Right renal cortex interstitium (tissue), 3 donors: Measurements from ENCODE around the gene NFKBIB. TPM values are rescaled to one million over a fixed set of nuclear protein-coding genes. Genes with fewer than 3 reads are reported as not detected.

Source experiments
- DNase-seq, 3 donors: peaks; one replicate each; pipeline ENCODE4 v3.0.0-alpha.2; 2013; ENCODE audit warnings: low read depth in 3 of 3, low spot score in 2 of 3
- polyA plus RNA-seq, 3 donors: library from polyadenylated mRNA; unstranded; fragments of 120-200 nt; gene quantifications; one replicate each; pipeline ENCODE4 v1.2.1, GENCODE V29; 2013; ENCODE audit not compliant: insufficient read length in 3 of 3

NFKBIB gene
- polyA plus RNA-seq, 3 donors = 6.9 to 7.9 (median 7.7) TPM

DNA sequence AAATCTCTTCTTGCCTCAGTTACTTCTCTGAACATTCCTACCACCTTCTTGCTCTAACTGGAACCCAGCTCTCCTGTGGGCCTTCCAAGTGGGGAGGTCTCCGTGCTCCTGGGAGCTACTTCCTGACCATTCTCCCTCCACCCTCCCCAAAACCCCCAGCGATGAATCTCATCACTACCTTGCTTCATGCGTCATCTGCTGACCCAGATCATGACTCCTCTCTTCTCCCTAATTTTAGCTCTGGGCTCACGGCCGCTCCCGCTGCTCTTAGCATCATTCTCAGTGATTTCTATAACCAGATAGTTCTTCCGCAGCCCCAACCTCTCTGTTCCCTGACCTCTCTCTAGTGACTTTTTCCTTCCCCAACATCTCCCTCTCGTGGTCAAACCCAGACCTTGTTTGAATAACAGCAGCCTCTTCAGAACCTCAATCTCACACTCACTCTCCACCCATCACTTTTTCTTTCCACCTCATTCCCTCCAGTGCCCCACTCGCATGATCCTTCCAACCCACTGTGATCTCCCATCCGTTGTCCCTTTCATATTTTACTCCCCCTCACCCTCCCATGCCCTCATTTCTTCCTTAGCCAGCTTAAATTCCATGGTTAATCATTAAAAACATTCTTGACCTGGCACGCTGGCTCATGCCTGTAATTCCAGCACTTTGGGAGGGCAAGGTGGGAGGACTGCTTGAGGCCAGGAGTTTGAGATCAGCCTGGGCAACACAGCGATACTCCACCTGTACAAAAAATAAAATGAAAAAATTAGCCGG, 52.8 kb downstream of the NFKBIB start:
- peak in 2 of 3 donors; percentile 37 to 61 for DNase-seq

DNA sequence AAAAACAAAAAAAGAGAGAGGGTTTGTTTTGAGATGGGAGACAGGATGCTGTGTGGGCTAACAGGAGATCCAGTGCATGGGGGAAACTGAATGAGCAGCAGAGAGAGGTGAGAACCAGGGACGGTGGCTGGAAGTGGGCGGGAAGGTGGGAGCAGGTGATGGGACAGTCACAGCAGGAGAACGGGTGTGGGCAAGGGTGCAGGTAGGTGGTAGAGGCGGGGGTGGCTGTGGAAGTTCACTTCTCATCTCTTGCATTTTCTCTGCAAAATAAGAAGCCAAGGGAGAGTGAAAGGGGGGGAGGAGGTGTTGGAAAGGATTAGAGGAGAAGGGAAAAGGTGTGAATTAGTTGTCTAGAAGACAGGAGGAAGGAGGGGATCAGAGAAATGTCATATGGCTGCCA, 53.9 kb downstream of the NFKBIB start:
- DNase-seq = no peak

DNA sequence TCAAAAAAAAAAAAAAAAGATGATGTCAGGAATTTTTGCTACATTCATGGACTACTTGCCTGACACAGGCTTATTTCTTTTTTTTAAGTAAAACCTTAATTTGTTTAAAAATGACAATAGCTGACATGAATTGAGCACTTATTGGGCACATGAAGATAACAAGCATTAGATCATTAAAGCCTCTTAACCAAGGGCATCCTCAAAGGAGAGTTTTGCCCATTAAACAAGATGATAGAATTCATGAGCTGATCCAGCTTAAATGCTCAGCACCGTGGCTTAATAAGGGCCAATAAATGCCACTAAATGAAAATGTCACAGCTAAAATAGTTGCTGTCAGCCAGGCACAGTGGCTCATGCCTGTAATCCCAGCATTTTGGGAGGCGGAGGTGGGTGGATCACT, 56.5 kb downstream of the NFKBIB start:
- no peak for DNase-seq

DNA sequence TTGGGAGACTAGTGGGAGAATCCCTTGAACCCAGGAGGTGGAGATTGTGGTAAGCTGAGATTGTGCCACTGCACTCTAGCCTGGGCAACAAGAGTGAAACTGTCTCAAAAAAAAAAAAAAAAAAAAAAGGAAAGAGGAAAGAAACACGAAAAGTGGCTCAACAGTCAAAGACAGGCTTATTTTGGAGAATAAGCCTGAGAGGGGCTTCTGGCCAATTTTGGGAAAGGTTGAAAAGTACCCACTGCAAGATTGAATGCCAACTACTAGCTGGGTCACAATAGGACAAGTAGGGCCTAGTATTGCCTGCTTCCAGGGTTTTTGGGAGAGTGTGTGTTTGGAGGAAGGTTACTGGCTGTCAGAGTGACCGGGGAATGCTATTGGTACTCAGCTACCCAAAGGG, 58.5 kb downstream of the NFKBIB start:
- DNase-seq = no peak

Other genes with a start within 250 kb of the NFKBIB start
- gene CAPN12, start 155.5 kb upstream of the NFKBIB start, polyA plus RNA-seq = 1 to 10 TPM; 4.2 to 5.8 (median 4.7) TPM
- 1 to 10 TPM in 1 of 3 donors, under 1 TPM in 1, not detected in 1; 0.40 to 1.2 TPM for gene LGALS7, start 126.5 kb upstream of the NFKBIB start, polyA plus RNA-seq
- 1 to 10 TPM in 2 of 3 donors, not detected in 1; 1.4 TPM for gene LGALS7B, start 110.8 kb upstream of the NFKBIB start, polyA plus RNA-seq
- 1 to 10 TPM in 2 of 3 donors, under 1 TPM in 1; 0.72 to 1.6 (median 1.1) TPM for gene LGALS4, start 87.0 kb upstream of the NFKBIB start, polyA plus RNA-seq
- 100 to 1,000 TPM; 144 to 168 (median 151) TPM for gene ECH1, start 68.2 kb upstream of the NFKBIB start, polyA plus RNA-seq
- gene HNRNPL, start 50.0 kb upstream of the NFKBIB start, polyA plus RNA-seq = 100 to 1,000 TPM; 473 to 492 (median 480) TPM
- 1 to 10 TPM; 6.3 to 8.4 (median 6.5) TPM for gene RINL, start 21.7 kb upstream of the NFKBIB start, polyA plus RNA-seq
- gene SIRT2, start 351 bp upstream of the NFKBIB start, polyA plus RNA-seq = 10 to 100 TPM; 35.8 to 41.0 (median 38.5) TPM
- gene CCER2, start 12.2 kb downstream of the NFKBIB start, polyA plus RNA-seq = under 1 TPM; 0.41 to 0.65 (median 0.42) TPM
- 10 to 100 TPM; 31.4 to 36.7 (median 34.6) TPM for gene SARS2, start 30.8 kb downstream of the NFKBIB start, polyA plus RNA-seq
- gene MRPS12, start 31.0 kb downstream of the NFKBIB start, polyA plus RNA-seq = 10 to 100 TPM; 15.2 to 21.4 (median 15.8) TPM
- gene FBXO17, start 75.8 kb downstream of the NFKBIB start, polyA plus RNA-seq = 10 to 100 TPM; 57.6 to 59.5 (median 57.6) TPM
- gene FBXO27, start 132.6 kb downstream of the NFKBIB start, polyA plus RNA-seq = 1 to 10 TPM; 6.3 to 7.3 (median 7.0) TPM
- under 1 TPM; 0.31 to 0.76 (median 0.64) TPM for gene ACP7, start 184.4 kb downstream of the NFKBIB start, polyA plus RNA-seq
- 10 to 100 TPM; 40.0 to 50.1 (median 45.4) TPM for gene PAK4, start 225.8 kb downstream of the NFKBIB start, polyA plus RNA-seq